DND-41 (cell line): ENCODE data around the gene EP400.

Experiments
- ATAC-seq: fragments of 200-7000 bp; cut with Tn5 transposase; 3 replicates; pipeline ENCODE4 v1.9.1; 2021; ENCODE audit warnings: low read depth; ENCODE audit not compliant: insufficient read depth
- DNase-seq: peaks from one replicate; pipeline ENCODE4 v3.0.0-alpha.2; 2020
- H2AFZ ChIP-seq: 2 replicates; pipeline ENCODE4 v1.6.0; 2012; ENCODE audit warnings: low read depth, low read length
- H3K27ac ChIP-seq: 2 replicates; pipeline ENCODE4 v1.5.1; 2012; ENCODE audit warnings: low read length, inconsistent platforms
- H3K27me3 ChIP-seq: fragments of 200-600 bp; sonication (generic); 2 replicates; pipeline ENCODE4 v1.6.0; 2012; ENCODE audit warnings: low read length, mild to moderate bottlenecking, inconsistent platforms; ENCODE audit not compliant: insufficient read depth, poor library complexity
- H3K36me3 ChIP-seq: 2 replicates; pipeline ENCODE4 v1.5.1; 2012; ENCODE audit warnings: low read length, inconsistent platforms; ENCODE audit not compliant: insufficient read depth
- H3K4me1 ChIP-seq: 2 replicates; pipeline ENCODE4 v1.5.1; 2012; ENCODE audit warnings: mild to moderate bottlenecking, low read length; ENCODE audit not compliant: insufficient read depth
- H3K4me2 ChIP-seq: 2 replicates; pipeline ENCODE4 v1.6.0; 2012; ENCODE audit warnings: mild to moderate bottlenecking, moderate library complexity, low read length, inconsistent platforms; ENCODE audit not compliant: insufficient read depth
- H3K4me3 ChIP-seq, 2 experiments: fragments of 200-600 bp in 1 of 2; shearing (Covaris generic) in 1 of 2; 2 replicates each; pipeline ENCODE4 v1.5.1; 2012 to 2016; ENCODE audit warnings: inconsistent platforms in 2 of 2, low read length in 2 of 2, mild to moderate bottlenecking in 2 of 2, low read depth in 1 of 2, moderate library complexity in 1 of 2
- H3K79me2 ChIP-seq: 2 replicates; pipeline ENCODE4 v1.6.0; 2012; ENCODE audit warnings: low read length, inconsistent platforms; ENCODE audit not compliant: insufficient read depth
- H3K9ac ChIP-seq: 2 replicates; pipeline ENCODE4 v1.6.0; 2012; ENCODE audit warnings: low read depth, mild to moderate bottlenecking, inconsistent platforms, low read length, moderate library complexity
- H3K9me3 ChIP-seq: 2 replicates; pipeline ENCODE4 v1.5.1; 2012; ENCODE audit warnings: low read length, moderate library complexity, mild to moderate bottlenecking, inconsistent platforms; ENCODE audit not compliant: insufficient read depth, severe bottlenecking
- H4K20me1 ChIP-seq: 2 replicates; pipeline ENCODE4 v1.6.0; 2012; ENCODE audit warnings: low read length; ENCODE audit not compliant: insufficient read depth
- CTCF ChIP-seq: IDR thresholded peaks from 2 replicates; pipeline ENCODE4 v1.5.1; 2012; ENCODE audit warnings: borderline replicate concordance, low read length, moderate library complexity, mild to moderate bottlenecking; ENCODE audit not compliant: poor library complexity, severe bottlenecking; ENCODE audit errors: extremely low read depth
- EZH2 ChIP-seq: IDR thresholded peaks from 3 replicates; pipeline ENCODE4 v1.6.1; 2012; ENCODE audit warnings: borderline replicate concordance, low read depth, mild to moderate bottlenecking, moderate library complexity, low read length, inconsistent platforms; ENCODE audit not compliant: severe bottlenecking

The EP400 gene

GRCh38 chr12:132029503-132030300, 80.0 kb downstream of the EP400 start:
- no peaks in the 10 kb centered on the region for H3K4me1 ChIP-seq
- no peak overlapping the region for H3K4me3 ChIP-seq
- H2AFZ ChIP-seq = no peak overlapping the region
- H4K20me1 ChIP-seq = 0 out of 2 replicates have a peak, but pooled peaks cover 3% of the 10 kb centered on the region
- DNase-seq (no peak), ATAC-seq (no peak)
- no peak overlapping the region for H3K27ac ChIP-seq
- H3K36me3 ChIP-seq = peaks cover 95% of the 10 kb centered on the region
- no peaks in the 10 kb centered on the region for H3K79me2 ChIP-seq
- no peak for TF ChIP-seq EZH2
- TF ChIP-seq CTCF = no peak
- H3K9ac ChIP-seq = no peak overlapping the region
- no peaks in the 10 kb centered on the region for H3K9me3 ChIP-seq
- H3K4me2 ChIP-seq = no peak overlapping the region
- H3K27me3 ChIP-seq = no peaks in the 10 kb centered on the region

- Histone ChIP-seq H3K4me2 (no peak overlapping the region), H3K4me3 (no peak overlapping the region), H3K27me3 (no peaks in the 10 kb centered on the region), H3K79me2 (no peaks in the 10 kb centered on the region), H3K4me1 (no peaks in the 10 kb centered on the region), H3K27ac (no peak overlapping the region), H4K20me1 (0 out of 2 replicates have a peak, but pooled peaks cover 2% of the 10 kb centered on the region), H3K9me3 (no peaks in the 10 kb centered on the region), H2AFZ (no peak overlapping the region), H3K9ac (no peak overlapping the region), H3K36me3 (peaks cover 95% of the 10 kb centered on the region)
- TF ChIP-seq CTCF (no peak), EZH2 (no peak)
- ATAC-seq (no peak), DNase-seq (no peak)
Observed at GRCh38 chr12:132030367-132031038, 80.8 kb downstream of the EP400 start.

GRCh38 chr12:132033627-132034026, 83.9 kb downstream of the EP400 start:
- no peak for ATAC-seq

More at GRCh38 chr12:132033627-132034026, 83.9 kb downstream of the EP400 start:
- no peaks in the 10 kb centered on the region for H3K27me3 ChIP-seq
- no peak overlapping the region for H2AFZ ChIP-seq
- no peak overlapping the region for H3K27ac ChIP-seq
- H3K79me2 ChIP-seq = no peaks in the 10 kb centered on the region
- no peak overlapping the region for H3K4me2 ChIP-seq
- no peaks in the 10 kb centered on the region for H3K9me3 ChIP-seq
- H3K36me3 ChIP-seq = peaks cover 92% of the 10 kb centered on the region
- no peak for DNase-seq
- TF ChIP-seq EZH2 = no peak
- TF ChIP-seq CTCF = no peak
- H3K4me1 ChIP-seq = no peaks in the 10 kb centered on the region
- peaks cover 6% of the 10 kb centered on the region; the same call in 1 of the 2 replicates for H4K20me1 ChIP-seq
- H3K9ac ChIP-seq = no peak overlapping the region
- H3K4me3 ChIP-seq = no peak overlapping the region
